B cell (primary cell): Measurements from ENCODE around the gene SLC9A9. TPM values are rescaled to one million over a fixed set of nuclear protein-coding genes. Genes with fewer than 3 reads are reported as not detected.

Experiments
- ATAC-seq: fragments of 200-7000 bp; cut with Tn5 transposase; one replicate; pipeline ENCODE4 v1.10.0; 2021; ENCODE audit warnings: low read depth, mild to moderate bottlenecking, moderate number of reproducible peaks, moderate library complexity
- CTCF ChIA-PET: fragments of 350-600 bp; sonication (Branson Sonifier 250); formaldehyde crosslinking; loops from one replicate; lab custom pipeline; 2021; ENCODE audit warnings: antibody characterized with exemption, inconsistent platforms; lab: Charles Lee
- POLR2A ChIA-PET: fragments of 350-600 bp; sonication (Branson Sonifier 250); formaldehyde crosslinking; loops from one replicate; lab custom pipeline; 2021; ENCODE audit warnings: antibody characterized with exemption; lab: Charles Lee
- DNase-seq: peaks from one replicate; pipeline ENCODE4 v3.0.0; 2013
- H2AFZ ChIP-seq: 2 replicates; pipeline ENCODE4 v1.6.1; 2012; ENCODE audit warnings: mild to moderate bottlenecking, low read depth, low read length; ENCODE audit not compliant: insufficient read depth, poor library complexity, severe bottlenecking
- H3K27ac ChIP-seq, 2 donors: 1 replicate in 1 of 2; 2 replicates in 1 of 2; pipeline ENCODE4 v1.5.1; 2012 to 2013; ENCODE audit warnings: low read length in 2 of 2, mild to moderate bottlenecking in 2 of 2, moderate library complexity in 1 of 2
- H3K27me3 ChIP-seq, 4 experiments: fragments of 200-600 bp in 1 of 4; sonication (generic) in 1 of 4; replicated peaks in 1 of 4; 1 replicate in 2 of 4; 2 replicates in 2 of 4; pipeline versions ENCODE4 v1.6.1 to v1.7.0; 2013 to 2016; ENCODE audit warnings: low read length in 3 of 4, mild to moderate bottlenecking in 2 of 4, mixed read lengths in 1 of 4, moderate library complexity in 1 of 4; ENCODE audit not compliant: insufficient read depth in 4 of 4, control insufficient read depth in 3 of 4; ENCODE audit errors: control extremely low read depth in 1 of 4
- H3K36me3 ChIP-seq, 2 experiments: replicated peaks in 1 of 2; 1 replicate in 1 of 2; 2 replicates in 1 of 2; pipeline versions ENCODE4 v1.6.1 to v1.7.1; 2013; ENCODE audit warnings: low read length in 1 of 2; ENCODE audit not compliant: insufficient read depth in 2 of 2, control insufficient read depth in 1 of 2; ENCODE audit errors: control extremely low read depth in 1 of 2, extremely low read depth in 1 of 2
- H3K4me1 ChIP-seq, 2 donors: fragments of 200-600 bp in 1 of 2; sonication (generic) in 1 of 2; 1 replicate in 1 of 2; 2 replicates in 1 of 2; pipeline versions ENCODE4 v1.5.1 to v1.6.1; 2013 to 2017; ENCODE audit warnings: low read length in 2 of 2; ENCODE audit not compliant: control insufficient read depth in 2 of 2, insufficient read depth in 2 of 2
- H3K4me2 ChIP-seq: replicated peaks from 2 replicates; pipeline ENCODE3; 2012; ENCODE audit warnings: mild to moderate bottlenecking, low read depth, low read length; ENCODE audit not compliant: poor library complexity, severe bottlenecking
- H3K4me3 ChIP-seq, 5 experiments: fragments of 200-600 bp in 1 of 5; sonication (generic) in 1 of 5; 1 replicate in 3 of 5; 2 replicates in 2 of 5; pipeline versions ENCODE4 v1.5.1 to v1.7.0; 2011 to 2016; ENCODE audit warnings: low read length in 4 of 5, mild to moderate bottlenecking in 4 of 5, low read depth in 2 of 5, control low read depth in 1 of 5, moderate library complexity in 1 of 5; ENCODE audit not compliant: insufficient read depth in 1 of 5; ENCODE audit errors: control extremely low read depth in 1 of 5, extremely low read depth in 1 of 5
- H3K79me2 ChIP-seq: fragments of 200-600 bp; sonication (generic); one replicate; pipeline ENCODE4 v1.6.0; 2016; ENCODE audit warnings: low read length; ENCODE audit not compliant: control insufficient read depth, insufficient read depth
- H3K9ac ChIP-seq: fragments of 200-600 bp; sonication (generic); 2 replicates; pipeline ENCODE4 v1.6.1; 2017; ENCODE audit warnings: mild to moderate bottlenecking, low read length, moderate library complexity
- H3K9me3 ChIP-seq, 3 donors: one replicate each; pipeline versions ENCODE4 v1.6.1 to v1.7.1; 2013; ENCODE audit warnings: low read length in 2 of 3; ENCODE audit not compliant: control insufficient read depth in 2 of 3, insufficient read depth in 1 of 3; ENCODE audit errors: control extremely low read depth in 1 of 3
- H4K20me1 ChIP-seq: 2 replicates; pipeline ENCODE4 v1.6.0; 2012; ENCODE audit warnings: mild to moderate bottlenecking, low read length; ENCODE audit not compliant: insufficient read depth, control insufficient read depth, poor library complexity, severe bottlenecking
- H3K27ac Mint-ChIP-seq: one replicate; pipeline ENCODE4 v1.8.0; 2021; ENCODE audit warnings: mixed read lengths
- H3K27me3 Mint-ChIP-seq: one replicate; pipeline ENCODE4 v1.8.0; 2021; ENCODE audit warnings: mixed read lengths
- H3K4me1 Mint-ChIP-seq: one replicate; pipeline ENCODE4 v1.8.0; 2021; ENCODE audit warnings: mixed read lengths
- H3K4me3 Mint-ChIP-seq: one replicate; pipeline ENCODE4 v1.8.0; 2021; ENCODE audit warnings: mixed read lengths
- H3K9me3 Mint-ChIP-seq: one replicate; pipeline ENCODE4 v1.8.0; 2022; ENCODE audit warnings: mixed read lengths; ENCODE audit not compliant: insufficient read depth
- EZH2 ChIP-seq: IDR thresholded peaks from 2 replicates; pipeline ENCODE4 v1.6.1; 2012; ENCODE audit warnings: borderline replicate concordance, low read depth, mild to moderate bottlenecking, moderate library complexity, low read length; ENCODE audit not compliant: insufficient read depth, poor library complexity, severe bottlenecking
- WGBS: methylation state at CpG from one replicate; pipeline ENCODE4 v1.1.5; 2013; ENCODE audit warnings: missing lambda C conversion rate; ENCODE audit not compliant: insufficient coverage; 5-methylcytosine and 5-hydroxymethylcytosine counted together
- intact Hi-C: fragments of 100-400 bp; cut with micrococcal nuclease; formaldehyde crosslinking; loops from one replicate; pipeline ENCODE4 v1.10.0; 2022
- polyA plus RNA-seq: library from polyadenylated mRNA; depleted of rRNA; stranded (reverse); fragments of >200 nt; gene quantifications from 2 replicates; pipeline ENCODE4 v1.2.3, GENCODE V29; 2012
- total RNA-seq, 2 donors: library from RNA; stranded (reverse); fragments of 120-200 nt in 1 of 2; gene quantifications; 1 replicate in 1 of 2; 2 replicates in 1 of 2; pipeline versions ENCODE4 v1.2.3 to v1.2.4, GENCODE V29; 2013 to 2022
- TF ChIP-seq, protein P1 (sequence below): fragments of 200-600 bp; IDR thresholded peaks from one replicate; pipeline ENCODE4 v1.8.0; 2022; ENCODE audit warnings: antibody characterized with exemption, mild to moderate bottlenecking

SLC9A9 gene
- total and polyA plus RNA-seq, 2 donors (not counting 1 experiment from before 2014, with no cell fraction given), result 7.7 to 17.3 TPM

DNA sequence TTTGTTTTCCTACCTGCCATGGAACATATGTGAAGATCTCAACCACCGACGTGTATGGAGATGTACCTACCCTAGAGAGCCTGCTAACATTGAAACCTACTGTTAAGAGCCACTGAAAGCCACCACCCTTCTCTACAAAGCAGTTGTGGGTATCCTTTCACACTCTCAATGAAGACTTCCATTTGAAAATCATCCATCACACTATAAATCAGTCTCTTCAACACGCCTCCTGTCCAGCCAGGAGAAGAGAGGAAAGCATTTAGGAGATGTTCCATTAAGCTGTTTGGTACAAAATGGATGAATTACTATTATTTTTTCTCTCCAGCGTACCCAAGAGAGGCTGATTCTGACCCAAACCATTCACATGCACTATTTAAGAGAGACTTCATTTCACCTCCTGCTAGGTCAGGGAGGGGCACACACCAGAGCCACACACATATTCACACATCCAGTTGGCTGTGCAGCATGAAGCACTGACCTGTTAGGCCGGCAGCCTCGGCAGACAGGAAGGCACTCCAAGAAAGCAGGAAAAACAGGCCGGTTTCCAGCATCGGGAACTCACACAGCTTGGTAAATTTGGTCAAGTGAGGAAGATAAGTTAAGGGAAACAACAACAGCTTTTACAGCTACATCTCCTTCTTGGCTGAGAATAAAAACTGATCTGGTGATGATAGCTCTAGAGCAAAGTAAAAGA lies 274.5 kb downstream of the SLC9A9 start:
- H3K36me3 ChIP-seq, result peaks cover 1 to 5% of the 10 kb centered on the region in 2 experiments
- ChIA-PET CTCF (no interaction called here), POLR2A (no interaction called here)
- Mint-ChIP-seq H3K4me3 (no peak overlapping the region), H3K4me1 (peaks cover 6% of the 10 kb centered on the region), H3K27me3 (no peaks in the 10 kb centered on the region), H3K9me3 (no peaks in the 10 kb centered on the region), H3K27ac (no peak overlapping the region)
- no peak overlapping the region for H3K9ac ChIP-seq
- H3K9me3 ChIP-seq, result no peaks in the 10 kb centered on the region
- H3K27ac ChIP-seq, result no peak overlapping the region
- no peaks in the 10 kb centered on the region for H3K27me3 ChIP-seq
- 93% methylated on average over 2 of the region's 8 CpGs for WGBS
- no peak overlapping the region for H2AFZ ChIP-seq
- H3K4me2 ChIP-seq, result no peak overlapping the region
- DNase-seq, result no peak
- no peaks in the 10 kb centered on the region for H3K79me2 ChIP-seq
- intact Hi-C loops, result no loop called here
- no peaks in the 10 kb centered on the region for H4K20me1 ChIP-seq
- TF ChIP-seq, protein P1, sequence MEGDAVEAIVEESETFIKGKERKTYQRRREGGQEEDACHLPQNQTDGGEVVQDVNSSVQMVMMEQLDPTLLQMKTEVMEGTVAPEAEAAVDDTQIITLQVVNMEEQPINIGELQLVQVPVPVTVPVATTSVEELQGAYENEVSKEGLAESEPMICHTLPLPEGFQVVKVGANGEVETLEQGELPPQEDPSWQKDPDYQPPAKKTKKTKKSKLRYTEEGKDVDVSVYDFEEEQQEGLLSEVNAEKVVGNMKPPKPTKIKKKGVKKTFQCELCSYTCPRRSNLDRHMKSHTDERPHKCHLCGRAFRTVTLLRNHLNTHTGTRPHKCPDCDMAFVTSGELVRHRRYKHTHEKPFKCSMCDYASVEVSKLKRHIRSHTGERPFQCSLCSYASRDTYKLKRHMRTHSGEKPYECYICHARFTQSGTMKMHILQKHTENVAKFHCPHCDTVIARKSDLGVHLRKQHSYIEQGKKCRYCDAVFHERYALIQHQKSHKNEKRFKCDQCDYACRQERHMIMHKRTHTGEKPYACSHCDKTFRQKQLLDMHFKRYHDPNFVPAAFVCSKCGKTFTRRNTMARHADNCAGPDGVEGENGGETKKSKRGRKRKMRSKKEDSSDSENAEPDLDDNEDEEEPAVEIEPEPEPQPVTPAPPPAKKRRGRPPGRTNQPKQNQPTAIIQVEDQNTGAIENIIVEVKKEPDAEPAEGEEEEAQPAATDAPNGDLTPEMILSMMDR, result no peak
- TF ChIP-seq EZH2, result no peak
- H3K4me1 ChIP-seq, result no peaks in the 10 kb centered on the region
- no peak for ATAC-seq
- H3K4me3 ChIP-seq, result no peak overlapping the region

DNA sequence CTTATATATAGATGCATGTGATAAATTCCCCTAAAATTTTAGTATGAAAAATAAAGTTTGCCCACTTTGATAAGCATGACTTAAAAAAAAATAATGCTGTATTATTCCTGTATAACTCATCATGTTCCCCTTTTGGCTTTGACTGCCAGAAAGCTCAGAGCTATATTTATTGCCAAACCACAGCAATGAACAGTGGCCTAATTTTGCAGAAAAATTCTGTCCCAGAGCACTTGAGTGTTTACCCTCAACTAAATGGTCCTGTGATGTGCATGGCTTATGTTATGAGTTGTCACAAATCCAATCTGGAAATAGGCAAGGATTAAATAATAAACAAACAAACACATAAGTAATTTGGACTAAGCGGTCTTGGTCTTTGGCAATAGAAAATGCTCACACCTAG lies 276.7 kb downstream of the SLC9A9 start:
- H3K79me2 ChIP-seq, result no peaks in the 10 kb centered on the region
- H3K4me2 ChIP-seq, result no peak overlapping the region
- peaks cover 5 to 8% of the 10 kb centered on the region in 2 donors for H3K4me1 ChIP-seq
- H2AFZ ChIP-seq, result no peak overlapping the region
- Mint-ChIP-seq H3K9me3 (no peaks in the 10 kb centered on the region), H3K4me3 (no peak overlapping the region), H3K4me1 (peaks cover 13% of the 10 kb centered on the region), H3K27me3 (no peaks in the 10 kb centered on the region), H3K27ac (no peak overlapping the region)
- no peaks in the 10 kb centered on the region for H3K27me3 ChIP-seq
- TF ChIP-seq, protein P1, result no peak
- no peak for TF ChIP-seq EZH2
- H3K9me3 ChIP-seq, result no peaks in the 10 kb centered on the region
- POLR2A ChIA-PET, result no interaction called here
- ATAC-seq (no peak), DNase-seq (no peak)
- no CpG with 5 or more reads among the region's 1 CpG for WGBS
- no peak overlapping the region for H3K27ac ChIP-seq
- no peak overlapping the region for H3K4me3 ChIP-seq
- CTCF ChIA-PET, result interaction anchor here (0.7 kb wide), 1 partner anchor 11 kb away, joined by 3 read pairs; no protein-coding TSS in a partner anchor
- intact Hi-C loops, result no loop called here
- H4K20me1 ChIP-seq, result no peaks in the 10 kb centered on the region
- no peak overlapping the region for H3K9ac ChIP-seq
- peaks cover 1 to 4% of the 10 kb centered on the region in 2 experiments for H3K36me3 ChIP-seq
